Erythroblast (primary cell): ENCODE measurements around the gene PON2.

ENCODE experiments used
- GATA1 ChIP-seq: IDR thresholded peaks from 2 replicates; pipeline ENCODE4 v1.6.1; 2011; ENCODE audit warnings: low read depth, mild to moderate bottlenecking, control low read depth, low read length, moderate library complexity
- POLR2A ChIP-seq: IDR thresholded peaks from 2 replicates; pipeline ENCODE4 v1.6.1; 2011; ENCODE audit warnings: mild to moderate bottlenecking, low read length

DNA sequence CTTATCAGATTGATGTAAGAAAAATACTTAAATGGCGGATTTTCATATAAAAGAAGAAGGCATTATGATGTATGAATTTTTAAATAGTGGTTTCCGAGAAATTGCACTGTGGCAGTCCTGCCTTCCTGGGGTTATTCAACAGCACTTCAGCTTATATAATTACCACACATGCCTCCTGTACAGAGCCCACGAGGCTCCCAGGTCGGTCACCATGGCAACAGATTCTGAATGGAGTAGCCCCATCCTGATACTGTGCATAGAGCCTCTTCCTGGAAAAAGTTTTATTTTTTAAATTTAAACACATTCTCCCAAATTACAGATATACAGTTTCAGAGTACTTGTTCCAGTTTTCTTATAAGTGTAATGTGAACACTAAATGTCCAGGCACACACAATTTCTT, 35.0 kb upstream of the PON2 start:
- TF ChIP-seq POLR2A (no peak), GATA1 (no peak)
